Measurements from ENCODE around the gene NBPF6.
"Not testable (repeated sequence)": the region's sequence is repeated elsewhere in the genome, so short reads cannot be mapped to it uniquely, and the experiment has no call there.

- not testable (repeated sequence) for TF ChIP-seq CTCF (IDR thresholded peaks at IDR 0.05; ENCODE audit: insufficient read depth, low read depth, low read length); EZH2 (IDR thresholded peaks at IDR 0.05; ENCODE audit: insufficient read depth, low read length)
Observed at GRCh38 chr1:108426877-108427276, 23.3 kb upstream of the NBPF6 start.

Data from astrocyte (in vitro differentiated cells and primary cell).